Ammon's horn (tissue), 1 donor: ENCODE data around the gene WDR90.

Experiments
- DNase-seq: peaks from one replicate; pipeline ENCODE4 v3.0.0-alpha.2; 2016; ENCODE audit warnings: low spot score

Gene WDR90

DNA sequence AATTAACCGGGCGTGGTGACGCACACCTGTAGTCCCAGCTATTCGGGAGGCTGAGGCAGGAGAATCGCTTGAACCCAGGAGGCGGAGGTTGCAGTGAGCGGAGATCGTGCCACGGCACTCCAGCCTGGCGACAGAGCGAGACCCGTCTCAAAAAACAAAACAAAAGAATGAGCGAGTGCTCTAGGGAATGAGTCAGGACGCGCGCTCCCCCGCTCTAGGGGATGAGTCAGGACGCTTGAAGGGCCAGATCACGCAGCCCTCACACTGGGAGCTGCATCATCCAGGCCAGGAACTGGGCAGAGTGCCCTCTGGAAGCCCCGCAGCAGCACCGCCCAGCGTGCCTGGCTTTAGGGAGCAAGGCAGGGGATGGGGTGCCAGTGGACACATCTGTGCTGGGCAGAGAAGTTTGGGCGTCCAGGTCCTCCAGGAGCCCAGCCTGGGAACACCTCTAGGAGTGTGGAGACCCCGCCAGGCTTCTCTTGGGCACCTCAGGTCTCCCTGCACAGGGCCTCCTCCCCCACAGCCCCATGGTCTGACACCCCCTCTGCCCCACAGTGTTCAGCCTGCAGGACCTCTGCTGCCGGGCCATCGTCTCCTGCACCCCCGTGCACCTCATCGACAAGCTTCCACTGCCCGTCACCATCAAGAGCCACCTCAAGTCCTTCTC, 22.2 kb upstream of the WDR90 start:
- peak; percentile 70 for DNase-seq

DNA sequence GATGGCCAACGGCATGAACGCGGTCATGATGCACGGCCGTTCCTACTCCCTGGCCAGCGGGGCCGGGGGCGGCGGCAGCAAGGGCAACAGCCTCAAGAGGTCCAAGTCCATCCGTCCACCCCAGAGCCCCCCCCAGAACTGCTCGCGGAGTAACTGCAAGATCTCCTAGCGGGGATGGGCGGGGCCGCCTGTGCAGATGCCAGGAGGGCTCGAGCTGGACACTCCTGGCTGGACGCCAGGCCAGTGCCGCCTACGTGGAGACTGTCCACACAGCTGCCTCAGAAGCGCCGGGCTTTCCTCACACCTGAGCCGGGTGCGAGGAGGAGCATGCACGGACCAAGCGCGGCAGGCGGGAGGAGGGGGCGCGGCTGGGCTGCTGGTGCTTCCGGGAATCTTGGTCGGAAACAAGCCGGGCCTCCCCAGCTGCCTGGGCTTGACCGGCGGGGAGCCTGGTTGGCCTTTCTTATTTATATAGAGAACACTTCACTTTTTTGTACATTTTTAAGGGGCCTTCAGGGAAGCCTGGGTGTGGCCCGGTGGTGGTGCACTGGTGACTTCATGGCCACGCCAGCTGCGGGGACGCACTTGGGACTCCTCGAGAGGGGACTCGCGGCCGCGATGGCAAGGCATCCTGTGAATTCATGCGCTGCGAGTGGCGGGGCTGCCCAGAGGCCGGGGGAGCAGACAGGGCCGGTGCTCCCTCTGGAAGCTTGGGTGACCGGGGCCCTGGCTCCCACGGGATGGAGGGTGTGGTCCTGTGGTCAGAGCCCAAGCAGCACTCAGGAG, 21.5 kb upstream of the WDR90 start:
- DNase-seq, result no peak

DNA sequence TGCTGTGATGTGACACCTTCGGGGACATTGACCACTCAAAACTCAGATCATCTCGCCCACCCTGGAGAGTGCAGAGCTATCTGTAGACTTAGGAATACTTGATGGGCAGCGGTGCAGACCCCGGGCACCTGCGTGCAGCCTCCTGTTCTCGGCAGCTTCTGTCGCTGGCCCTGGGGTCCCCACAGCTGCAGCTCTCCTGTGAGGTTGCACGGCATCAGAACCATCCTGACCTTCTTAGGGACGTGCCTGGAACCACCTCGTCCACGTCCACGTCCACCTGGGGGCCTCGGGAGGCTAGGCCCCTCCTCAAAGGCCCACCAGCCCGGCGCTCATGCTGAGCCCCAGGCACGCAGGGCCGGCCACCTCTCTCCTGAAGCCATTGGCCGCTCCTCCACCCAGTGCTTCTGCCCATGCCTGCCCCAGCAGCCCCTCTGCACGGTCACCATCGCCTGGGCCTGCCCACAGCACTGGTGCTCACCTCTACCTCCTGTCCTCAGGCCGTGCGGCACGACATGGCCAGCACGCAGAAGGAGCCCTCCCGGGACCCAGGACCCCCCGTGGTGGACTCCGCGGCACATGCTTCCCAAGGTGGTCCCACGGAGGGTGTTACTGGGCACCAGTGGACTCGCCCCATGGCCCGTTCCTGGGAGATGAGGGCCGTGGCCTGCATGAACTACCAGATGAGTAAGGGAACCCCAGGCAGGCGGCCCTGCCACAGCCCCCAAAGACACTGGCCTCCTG, 20.7 kb upstream of the WDR90 start:
- no peak for DNase-seq

DNA sequence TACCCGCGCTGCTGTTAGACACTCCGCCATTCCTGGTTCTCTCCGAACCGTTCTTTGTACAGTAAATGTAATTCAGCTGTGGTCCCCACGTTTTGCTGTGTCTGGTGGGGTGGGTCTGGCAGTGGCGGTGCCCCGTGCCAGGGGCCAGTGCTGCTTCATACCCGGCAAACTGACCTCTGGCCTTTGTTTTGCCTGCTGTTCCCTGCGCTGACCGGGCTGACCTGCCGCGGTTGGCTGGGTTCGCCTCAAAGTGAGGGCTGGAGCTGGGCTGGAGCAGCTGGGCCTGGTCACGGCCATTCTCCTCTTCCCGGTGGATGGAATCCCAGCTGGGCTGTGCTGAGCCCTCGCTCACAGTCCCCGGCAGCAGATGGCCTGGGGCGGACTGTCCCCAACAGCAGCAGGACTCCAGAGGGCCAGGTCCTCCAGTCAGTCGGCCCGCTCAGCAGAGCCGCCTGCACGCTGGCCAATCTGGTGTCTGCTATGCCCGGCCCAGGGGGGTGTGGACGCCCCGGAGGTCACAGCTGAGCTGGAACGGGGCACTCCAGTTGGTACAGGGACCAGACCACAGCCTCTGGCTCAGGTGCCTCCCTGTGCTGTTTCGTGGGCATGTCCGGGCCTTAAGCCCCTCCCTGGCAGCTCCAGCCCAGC, 19.9 kb upstream of the WDR90 start:
- no peak for DNase-seq

DNA sequence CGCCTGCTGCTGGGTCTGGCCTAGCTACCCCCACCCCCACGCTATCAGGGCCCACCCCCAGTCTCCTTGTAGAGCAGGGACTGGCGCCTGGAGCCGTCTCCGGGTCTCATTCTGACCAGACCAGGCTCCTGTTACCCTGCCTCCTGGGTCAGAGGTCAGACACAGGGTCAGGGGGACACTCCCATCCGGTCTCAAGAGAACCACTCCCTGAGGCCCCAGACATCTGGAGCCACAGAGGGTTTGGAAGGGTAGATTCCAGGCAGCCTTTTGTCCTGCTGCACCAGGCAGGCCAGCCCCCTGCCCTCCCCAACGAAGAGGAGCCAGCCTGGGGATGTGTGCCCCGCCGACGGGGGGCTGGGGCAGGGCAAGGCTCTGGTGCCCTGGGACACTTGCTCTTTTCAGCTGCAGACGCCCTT, 19.3 kb upstream of the WDR90 start:
- no peak for DNase-seq

DNA sequence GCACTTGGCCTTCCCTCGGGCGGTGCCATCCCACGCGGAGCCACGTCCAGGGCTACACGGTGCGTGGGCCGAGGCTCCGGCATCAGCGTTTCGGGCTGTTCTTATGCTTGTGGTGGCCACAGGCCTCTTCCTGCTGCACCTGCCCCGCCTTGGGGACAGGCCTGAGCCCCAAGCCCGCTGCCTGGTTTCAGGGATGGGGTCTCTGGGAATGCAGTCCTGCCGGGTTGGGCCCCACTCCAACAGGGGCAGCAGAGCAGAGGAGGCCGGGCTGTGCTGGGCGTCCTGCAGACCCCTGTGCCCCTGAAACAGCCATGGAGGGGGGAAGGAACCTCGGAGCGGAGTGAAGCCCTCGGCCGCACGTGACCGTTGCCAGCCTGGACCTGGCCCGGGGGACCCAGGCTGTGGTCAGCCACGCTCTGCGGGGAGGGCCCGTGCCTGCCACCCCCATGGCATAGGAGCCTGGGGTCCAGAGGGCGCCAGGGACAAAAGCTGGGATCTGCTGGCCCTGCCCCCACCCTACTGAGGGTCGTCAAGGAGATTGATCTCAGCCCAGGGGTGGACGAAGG, 18.8 kb upstream of the WDR90 start:
- no peak for DNase-seq

DNA sequence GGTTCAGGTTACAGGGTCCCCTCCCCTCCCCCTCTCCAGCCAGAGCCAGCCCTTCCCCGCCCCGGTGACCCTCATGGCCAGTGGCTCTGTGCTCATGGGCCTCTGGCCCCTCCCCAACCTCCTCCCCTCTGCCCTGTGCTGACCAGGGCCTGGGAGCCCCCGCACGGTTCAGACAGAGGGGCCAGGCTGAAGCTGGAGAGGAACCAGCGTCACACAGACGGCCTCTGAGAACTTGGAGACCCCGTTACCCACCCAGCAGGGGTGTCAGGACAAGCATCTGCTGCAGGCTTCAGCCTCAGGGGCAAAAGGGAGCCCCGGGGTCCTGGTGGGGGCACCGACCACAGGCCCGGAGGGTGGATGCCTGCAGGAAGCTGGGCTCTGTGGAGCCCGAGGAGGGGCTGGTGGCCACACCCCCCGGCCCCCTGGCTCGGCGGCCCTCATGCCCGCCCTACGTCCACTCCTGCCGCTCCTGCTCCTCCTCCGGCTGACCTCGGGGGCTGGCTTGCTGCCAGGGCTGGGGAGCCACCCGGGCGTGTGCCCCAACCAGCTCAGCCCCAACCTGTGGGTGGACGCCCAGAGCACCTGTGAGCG, 18.3 kb upstream of the WDR90 start, which contains the start of gene WFIKKN1:
Gene WFIKKN1, plus strand, starts transcription at position 171 of the 591 bp plus-strand sequence. Its CDS starts 269 bp downstream, at position 440.
- no peak for DNase-seq

DNA sequence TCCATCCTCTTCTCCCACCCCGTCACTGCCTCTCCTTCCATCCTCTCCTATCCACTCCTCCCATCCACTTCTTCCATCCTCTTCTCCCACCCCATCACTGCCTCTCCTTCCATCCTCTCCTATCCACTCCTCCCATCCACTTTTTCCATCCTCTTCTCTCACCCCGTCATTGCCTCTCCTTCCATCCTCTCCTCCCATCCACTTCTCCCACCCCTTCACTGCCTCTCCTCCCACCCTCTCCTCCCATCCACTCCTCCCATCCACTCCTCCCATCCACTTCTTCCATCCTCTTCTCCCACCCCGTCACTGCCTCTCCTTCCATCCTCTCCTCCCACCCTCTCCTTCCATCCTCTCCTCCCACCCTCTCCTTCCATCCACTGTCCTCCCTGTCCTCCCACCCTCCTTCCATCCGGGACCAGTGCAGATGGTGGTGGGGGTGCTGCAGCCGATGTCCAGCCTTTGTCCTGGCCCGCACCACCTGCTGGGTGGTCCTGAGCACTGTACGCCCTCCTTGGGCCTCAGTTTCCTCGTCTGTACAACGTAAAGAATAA, 17.3 kb upstream of the WDR90 start:
- no peak for DNase-seq

DNA sequence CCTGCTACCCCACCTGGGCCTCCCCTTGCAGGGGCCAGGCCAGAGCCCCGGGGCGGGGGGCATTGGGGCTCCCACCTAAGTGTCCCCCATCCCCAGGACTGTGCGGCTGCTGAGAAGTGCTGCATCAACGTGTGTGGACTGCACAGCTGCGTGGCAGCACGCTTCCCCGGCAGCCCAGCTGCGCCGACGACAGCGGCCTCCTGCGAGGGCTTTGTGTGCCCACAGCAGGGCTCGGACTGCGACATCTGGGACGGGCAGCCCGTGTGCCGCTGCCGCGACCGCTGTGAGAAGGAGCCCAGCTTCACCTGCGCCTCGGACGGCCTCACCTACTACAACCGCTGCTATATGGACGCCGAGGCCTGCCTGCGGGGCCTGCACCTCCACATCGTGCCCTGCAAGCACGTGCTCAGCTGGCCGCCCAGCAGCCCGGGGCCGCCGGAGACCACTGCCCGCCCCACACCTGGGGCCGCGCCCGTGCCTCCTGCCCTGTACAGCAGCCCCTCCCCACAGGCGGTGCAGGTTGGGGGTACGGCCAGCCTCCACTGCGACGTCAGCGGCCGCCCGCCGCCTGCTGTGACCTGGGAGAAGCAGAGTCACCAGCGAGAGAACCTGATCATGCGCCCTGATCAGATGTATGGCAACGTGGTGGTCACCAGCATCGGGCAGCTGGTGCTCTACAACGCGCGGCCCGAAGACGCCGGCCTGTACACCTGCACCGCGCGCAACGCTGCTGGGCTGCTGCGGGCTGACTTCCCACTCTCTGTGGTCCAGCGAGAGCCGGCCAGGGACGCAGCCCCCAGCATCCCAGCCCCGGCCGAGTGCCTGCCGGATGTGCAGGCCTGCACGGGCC, 16.5 kb upstream of the WDR90 start:
- no peak for DNase-seq

DNA sequence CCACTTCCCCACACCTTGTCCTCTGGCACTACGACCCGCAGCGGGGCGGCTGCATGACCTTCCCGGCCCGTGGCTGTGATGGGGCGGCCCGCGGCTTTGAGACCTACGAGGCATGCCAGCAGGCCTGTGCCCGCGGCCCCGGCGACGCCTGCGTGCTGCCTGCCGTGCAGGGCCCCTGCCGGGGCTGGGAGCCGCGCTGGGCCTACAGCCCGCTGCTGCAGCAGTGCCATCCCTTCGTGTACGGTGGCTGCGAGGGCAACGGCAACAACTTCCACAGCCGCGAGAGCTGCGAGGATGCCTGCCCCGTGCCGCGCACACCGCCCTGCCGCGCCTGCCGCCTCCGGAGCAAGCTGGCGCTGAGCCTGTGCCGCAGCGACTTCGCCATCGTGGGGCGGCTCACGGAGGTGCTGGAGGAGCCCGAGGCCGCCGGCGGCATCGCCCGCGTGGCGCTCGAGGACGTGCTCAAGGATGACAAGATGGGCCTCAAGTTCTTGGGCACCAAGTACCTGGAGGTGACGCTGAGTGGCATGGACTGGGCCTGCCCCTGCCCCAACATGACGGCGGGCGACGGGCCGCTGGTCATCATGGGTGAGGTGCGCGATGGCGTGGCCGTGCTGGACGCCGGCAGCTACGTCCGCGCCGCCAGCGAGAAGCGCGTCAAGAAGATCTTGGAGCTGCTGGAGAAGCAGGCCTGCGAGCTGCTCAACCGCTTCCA, 15.7 kb upstream of the WDR90 start:
- DNase-seq, result no peak

DNA sequence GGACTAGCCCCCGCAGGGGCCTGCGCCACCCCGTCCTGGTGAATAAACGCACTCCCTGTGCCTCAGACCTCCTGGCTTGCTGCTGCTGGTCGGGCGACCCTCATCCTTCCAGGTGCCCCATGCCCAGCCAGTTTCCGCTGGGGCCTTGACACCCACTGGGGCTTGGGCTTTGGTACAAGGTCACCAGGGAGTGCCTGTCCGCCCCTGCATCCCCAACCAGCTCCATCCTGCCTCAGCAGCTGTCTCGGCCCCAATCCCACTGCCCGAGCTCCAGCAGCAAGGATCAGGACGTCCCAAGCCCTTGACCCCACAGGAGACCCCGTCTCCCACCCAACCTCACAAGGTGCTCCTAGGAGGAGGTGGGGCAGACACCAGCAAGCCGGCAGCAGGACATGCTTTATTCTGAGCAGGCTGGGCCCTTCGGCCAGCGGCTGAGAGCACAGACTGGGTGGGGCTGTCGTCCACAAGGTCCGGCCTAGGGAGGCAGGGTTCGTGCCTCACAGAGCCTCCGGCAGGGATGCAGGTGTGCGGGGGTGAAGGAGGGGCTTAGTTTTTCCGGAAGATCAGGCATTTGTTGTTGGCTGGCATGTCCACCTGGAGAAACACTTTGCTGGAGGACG, 15.0 kb upstream of the WDR90 start:
- DNase-seq, result no peak

DNA sequence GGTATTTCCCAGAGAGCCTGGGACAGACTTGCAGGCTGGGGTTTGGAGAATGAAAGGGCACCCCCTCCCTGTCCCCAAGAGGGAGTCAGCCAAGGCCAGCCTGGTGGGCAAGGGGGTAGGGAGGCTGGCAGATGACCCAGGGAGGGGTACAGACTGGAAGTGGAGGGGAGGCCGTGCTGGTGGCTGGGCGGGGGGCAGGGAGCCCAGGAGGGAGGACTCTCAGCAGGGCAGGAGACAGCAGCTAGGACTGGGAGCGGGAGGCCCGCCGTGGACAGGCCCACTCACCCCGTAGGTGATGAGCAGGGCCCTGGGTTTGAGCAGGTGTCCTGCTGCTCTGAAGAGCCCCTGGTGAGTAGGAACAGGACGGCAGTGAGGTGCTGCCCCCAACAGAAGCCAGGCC, 14.2 kb upstream of the WDR90 start:
- DNase-seq, result no peak

DNA sequence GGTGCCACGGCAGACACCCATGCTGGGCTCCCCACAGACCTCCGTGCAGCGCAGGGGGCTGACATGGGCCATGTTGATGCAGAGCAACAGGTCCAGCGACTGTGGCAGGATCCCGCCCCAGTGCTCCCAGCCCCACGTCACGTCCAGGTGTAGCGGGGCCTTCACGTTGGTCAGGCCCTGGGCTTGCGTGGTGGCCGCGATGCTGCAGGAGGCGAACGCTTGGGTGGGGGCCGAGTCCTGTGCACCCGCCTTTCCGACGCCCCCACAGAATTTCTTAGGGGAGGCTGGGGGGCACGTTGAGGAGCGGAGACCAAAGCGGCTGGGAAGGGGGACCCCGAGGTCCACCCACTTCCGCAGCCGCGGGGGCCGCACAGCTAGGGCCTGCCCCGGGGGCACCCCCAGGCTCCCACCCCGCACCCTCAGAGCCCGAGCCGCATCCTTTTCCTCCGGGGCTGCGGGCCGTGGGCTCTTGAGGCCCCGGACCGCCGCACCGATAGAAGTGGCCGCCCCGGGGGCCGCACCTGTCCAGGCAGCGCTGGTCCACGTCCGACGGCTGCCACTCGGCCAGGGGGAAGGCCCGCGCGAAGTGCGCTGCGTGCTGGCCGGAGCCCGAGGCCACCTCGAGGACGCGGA, 13.5 kb upstream of the WDR90 start:
- DNase-seq, result no peak

DNA sequence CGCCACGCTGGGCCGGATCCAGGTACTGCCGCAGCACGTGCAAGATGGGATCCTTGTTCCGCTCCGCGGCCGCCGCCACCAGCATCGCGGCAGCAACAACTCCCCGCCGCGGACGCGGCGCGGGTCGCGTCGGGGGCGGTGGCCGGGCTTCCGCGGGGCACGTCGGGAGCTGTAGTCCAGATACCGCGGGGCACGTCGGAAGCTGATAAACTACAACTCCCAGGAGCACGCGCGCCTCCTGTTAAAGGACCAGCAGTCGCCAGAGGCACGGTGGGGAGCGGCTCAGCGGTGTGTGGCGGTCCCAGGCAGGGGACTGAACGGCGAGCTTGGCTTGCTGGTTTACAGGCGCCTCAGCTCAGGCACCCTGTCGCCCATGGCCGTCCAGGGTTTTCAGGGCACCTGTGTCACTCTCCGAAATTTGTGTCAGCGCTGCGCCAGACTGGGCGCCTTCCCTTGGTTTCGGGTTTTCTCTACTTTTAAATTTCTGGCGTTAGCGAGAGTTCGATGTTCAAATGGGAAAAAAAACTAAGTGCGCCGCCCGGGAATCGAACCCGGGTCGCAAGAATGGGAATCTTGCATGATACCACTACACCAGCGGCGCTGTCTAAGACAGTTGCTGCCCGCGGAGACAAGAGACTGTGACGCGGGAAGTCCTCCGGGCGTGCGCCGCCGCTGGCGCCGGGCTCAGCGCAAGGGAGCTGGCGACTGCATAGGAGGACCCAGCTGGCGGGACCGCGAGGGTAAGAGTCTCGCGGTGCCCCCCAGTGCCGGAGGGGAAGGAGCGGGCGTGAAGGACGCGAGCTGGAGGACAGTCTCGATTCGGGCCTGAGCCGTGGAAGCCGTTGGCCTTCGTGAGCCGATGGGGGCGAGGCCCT, 12.7 kb upstream of the WDR90 start, which contains the start of gene METTL26:
Gene METTL26, minus strand, starts transcription at position 100 of the 875 bp plus-strand sequence. Its CDS starts 15 bp downstream, at position 85.
- peak; percentile 98 for DNase-seq

DNA sequence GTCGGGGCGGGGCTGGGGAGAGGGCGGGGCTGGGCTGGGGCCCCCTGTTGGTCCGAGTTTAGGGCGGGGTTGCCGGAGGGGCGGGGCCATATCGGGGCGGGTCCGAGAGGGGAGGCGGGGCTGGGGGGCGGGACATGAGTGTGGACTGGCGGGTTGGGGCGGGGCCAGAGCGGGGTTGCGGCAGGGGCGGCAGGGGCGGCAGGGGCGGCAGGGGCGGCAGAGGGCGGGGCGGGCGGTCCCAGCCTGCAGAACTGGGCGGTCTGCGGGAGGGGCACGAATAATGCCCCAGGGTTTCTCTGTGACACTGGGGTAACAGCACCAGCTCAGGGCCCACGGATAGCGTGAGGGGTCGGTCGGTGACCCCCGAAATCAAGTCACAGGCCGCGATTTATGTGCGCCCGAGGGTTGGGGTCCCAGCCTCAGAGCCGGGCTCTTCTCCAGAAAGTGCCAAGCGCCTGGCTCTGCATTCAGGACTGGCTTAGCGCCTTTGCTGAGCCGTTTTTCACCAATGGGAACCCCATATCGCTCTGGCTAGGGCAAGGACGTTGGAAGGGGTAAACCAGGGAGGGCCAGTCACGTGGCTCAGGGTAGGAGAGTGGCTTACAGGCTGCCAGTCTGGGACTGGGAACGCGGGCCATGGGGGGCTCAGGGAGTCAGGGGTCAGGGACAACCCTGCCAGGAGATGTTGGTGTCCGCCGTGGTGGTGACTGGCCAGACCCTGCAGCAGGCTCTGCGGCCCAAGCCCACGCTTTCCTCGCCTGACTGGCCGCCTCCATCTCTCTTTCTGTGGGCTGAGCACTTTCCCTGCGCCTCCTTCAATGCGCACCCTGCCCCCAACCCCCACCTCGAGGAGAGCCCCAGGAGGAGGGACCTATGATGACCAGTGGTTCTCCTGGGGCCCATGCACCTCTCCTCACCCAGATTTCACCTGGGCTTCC, 11.8 kb upstream of the WDR90 start:
- DNase-seq, result peak; percentile 65

DNA sequence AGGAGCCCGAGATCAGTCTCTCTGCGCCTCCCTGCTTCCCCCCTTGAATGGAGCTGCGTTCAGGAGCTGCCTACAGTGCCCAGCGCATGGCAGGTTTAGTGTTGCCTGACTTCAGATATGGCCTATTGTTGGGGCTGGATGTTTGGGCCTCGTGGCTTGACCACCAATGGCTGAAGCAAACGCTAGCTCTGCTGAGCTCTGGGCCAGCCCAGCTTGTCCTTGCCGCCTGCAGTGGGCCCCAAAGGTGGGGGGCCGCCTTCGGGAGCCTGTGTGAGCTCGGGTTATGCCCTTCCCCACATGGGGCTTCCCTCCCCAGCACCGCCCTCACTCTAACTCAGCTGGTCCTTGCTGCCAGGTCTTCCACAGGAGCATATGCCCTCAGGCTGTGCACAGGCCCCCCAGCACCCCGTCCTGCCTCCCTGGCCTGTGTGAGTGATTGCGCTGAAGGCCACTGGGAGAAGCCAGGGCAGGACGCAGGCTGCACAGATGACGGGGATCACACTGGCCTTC, 11.1 kb upstream of the WDR90 start:
- DNase-seq, result no peak
